Urinary bladder (tissue), 4 donors: ENCODE data around the gene GH1. TPM values are rescaled to one million over a fixed set of nuclear protein-coding genes. Genes with fewer than 3 reads are reported as not detected.

Experiments
- DNase-seq: peaks from one replicate; pipeline ENCODE4 v3.0.0-alpha.2; 2015; ENCODE audit errors: extremely low spot score
- H3K27ac ChIP-seq: one replicate; pipeline ENCODE4 v1.5.1; 2013; ENCODE audit warnings: low read depth, mild to moderate bottlenecking, moderate library complexity
- H3K36me3 ChIP-seq: one replicate; pipeline ENCODE4 v1.6.1; 2013; ENCODE audit warnings: mild to moderate bottlenecking, moderate library complexity; ENCODE audit not compliant: insufficient read depth
- H3K4me1 ChIP-seq: one replicate; pipeline ENCODE4 v1.6.1; 2013; ENCODE audit warnings: mild to moderate bottlenecking, moderate library complexity; ENCODE audit not compliant: insufficient read depth
- H3K4me3 ChIP-seq: one replicate; pipeline ENCODE4 v1.5.1; 2013; ENCODE audit warnings: low read depth, low read length
- WGBS: extraction: QIAGEN DNeasy Blood & Tissue Kit; methylation state at CpG from one replicate; pipeline ENCODE4 v1.1.7; 2013; 5-methylcytosine and 5-hydroxymethylcytosine counted together
- polyA plus RNA-seq: library from polyadenylated mRNA; stranded (reverse); fragments of 200-250 nt; gene quantifications from one replicate; pipeline ENCODE4 v1.2.3, GENCODE V29; 2013
- total RNA-seq: library from RNA; depleted of rRNA; stranded (reverse); fragments of >200 nt; gene quantifications from one replicate; pipeline ENCODE4 v1.2.3, GENCODE V29; 2014
- donor health status: healthy with polysubstance abuse.
- donor health status: healthy.

GH1 gene
- total and polyA plus RNA-seq, 2 donors: 0.11 TPM; not detected in 1

- no peak overlapping the region for H3K4me3 ChIP-seq
- no peaks in the 10 kb centered on the region for H3K36me3 ChIP-seq
- WGBS: 77% methylated on average over 6 of the region's 6 CpGs
- H3K4me1 ChIP-seq: no peaks in the 10 kb centered on the region
- no peak overlapping the region for H3K27ac ChIP-seq
- no peak for DNase-seq
These were observed 21.2 kb upstream of the GH1 start for GRCh38 chr17:63939884-63940283.

- Histone ChIP-seq H3K36me3 (no peaks in the 10 kb centered on the region), H3K4me3 (no peak overlapping the region), H3K27ac (no peak overlapping the region), H3K4me1 (no peaks in the 10 kb centered on the region)
- WGBS: 93% methylated on average over 9 of the region's 9 CpGs
- no peak for DNase-seq
These were observed 20.8 kb upstream of the GH1 start for GRCh38 chr17:63939401-63939800.

DNA sequence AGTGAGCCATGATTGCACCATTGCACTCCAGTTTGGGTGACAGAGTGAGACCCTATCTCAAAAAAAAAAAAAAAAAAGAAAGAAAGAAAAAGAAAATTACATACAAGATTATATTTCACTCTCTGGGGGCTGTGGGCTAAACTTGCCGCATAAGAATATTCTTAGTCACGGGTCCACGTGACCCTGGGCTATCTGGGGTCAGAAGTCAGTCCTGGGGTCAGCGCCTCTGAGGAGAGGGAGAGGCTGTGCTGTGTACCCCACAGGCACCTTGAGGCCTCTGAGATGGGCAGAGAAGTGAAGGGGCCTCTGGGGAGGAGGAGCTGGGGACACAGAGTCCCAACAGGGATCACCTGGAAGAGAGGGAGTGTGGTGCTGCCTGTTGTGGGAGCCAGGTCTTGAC is 19.3 kb upstream of the GH1 start:
- 91% methylated on average over 4 of the region's 4 CpGs for WGBS
- Histone ChIP-seq H3K4me1 (no peaks in the 10 kb centered on the region), H3K27ac (no peak overlapping the region), H3K4me3 (no peak overlapping the region), H3K36me3 (no peaks in the 10 kb centered on the region)
- DNase-seq: no peak

DNA sequence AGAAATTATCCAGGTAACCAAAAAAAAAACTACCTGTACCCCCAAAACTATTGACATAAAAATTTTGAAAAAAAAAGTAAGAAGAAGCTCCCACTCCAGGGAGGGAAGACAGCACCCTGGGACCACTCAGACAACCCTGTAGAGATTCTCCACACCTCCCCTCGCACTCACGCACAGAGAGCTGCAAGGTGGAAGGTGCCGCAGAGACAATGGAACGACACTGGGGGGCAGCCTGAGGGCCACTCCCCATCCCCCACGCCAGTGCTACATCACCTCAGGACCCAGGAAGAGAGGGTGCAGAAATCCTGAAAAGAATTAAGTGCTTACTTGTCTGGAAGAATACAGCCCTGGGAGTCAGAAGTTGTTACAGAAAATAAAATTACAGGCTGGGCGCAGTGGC is 18.7 kb upstream of the GH1 start:
- no peaks in the 10 kb centered on the region for H3K36me3 ChIP-seq
- WGBS: 86% methylated on average over 6 of the region's 6 CpGs
- H3K4me3 ChIP-seq: no peak overlapping the region
- no peaks in the 10 kb centered on the region for H3K4me1 ChIP-seq
- no peak for DNase-seq
- H3K27ac ChIP-seq: no peak overlapping the region

DNA sequence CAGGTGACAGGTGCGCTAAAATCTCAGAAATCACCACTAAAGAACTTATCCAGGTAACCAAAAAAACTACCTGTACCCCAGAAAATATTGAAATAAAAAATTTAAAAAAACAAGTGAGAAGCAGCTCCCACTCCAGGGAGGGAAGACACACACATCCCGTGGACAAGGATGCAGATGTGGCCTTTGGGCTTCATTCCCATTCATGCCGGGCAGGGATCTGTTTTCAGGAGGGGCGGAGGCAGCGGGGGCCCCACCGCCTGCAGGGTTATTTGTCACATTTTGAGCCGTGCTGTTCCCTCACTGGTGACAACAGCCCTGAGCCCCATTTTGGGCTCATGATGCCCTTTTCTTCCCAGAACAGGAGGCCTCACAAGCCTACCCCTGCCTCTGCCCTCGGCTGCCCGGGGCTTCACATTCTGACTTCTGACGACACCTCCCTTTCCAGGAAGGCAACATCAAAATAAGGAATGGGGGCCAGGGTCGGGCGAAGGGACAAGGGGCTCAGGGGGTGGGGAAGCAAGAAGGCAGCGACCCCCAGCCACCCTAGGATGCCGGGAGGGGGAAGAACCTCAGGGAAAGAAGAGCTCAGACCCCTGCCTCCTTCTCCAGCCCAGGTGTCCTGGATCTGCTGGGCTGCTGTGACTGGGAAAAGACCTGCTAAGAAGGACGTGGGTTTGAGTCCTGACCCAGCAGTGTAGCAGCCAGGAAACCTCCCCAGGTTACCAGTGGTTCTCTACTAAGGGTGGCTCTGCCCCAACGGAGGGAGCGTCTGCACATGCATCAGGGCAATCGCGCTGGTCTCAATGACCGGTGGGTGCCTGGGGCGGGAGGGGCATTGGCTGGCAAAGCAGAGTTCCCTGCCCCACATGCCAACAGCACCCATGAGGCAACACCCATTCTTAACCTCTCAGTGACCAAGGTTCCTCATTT is 15.8 kb upstream of the GH1 start:
- no peak for DNase-seq
- no peak overlapping the region for H3K4me3 ChIP-seq
- 80% methylated on average over 21 of the region's 21 CpGs for WGBS
- H3K36me3 ChIP-seq: no peaks in the 10 kb centered on the region
- no peak overlapping the region for H3K27ac ChIP-seq
- no peaks in the 10 kb centered on the region for H3K4me1 ChIP-seq

DNA sequence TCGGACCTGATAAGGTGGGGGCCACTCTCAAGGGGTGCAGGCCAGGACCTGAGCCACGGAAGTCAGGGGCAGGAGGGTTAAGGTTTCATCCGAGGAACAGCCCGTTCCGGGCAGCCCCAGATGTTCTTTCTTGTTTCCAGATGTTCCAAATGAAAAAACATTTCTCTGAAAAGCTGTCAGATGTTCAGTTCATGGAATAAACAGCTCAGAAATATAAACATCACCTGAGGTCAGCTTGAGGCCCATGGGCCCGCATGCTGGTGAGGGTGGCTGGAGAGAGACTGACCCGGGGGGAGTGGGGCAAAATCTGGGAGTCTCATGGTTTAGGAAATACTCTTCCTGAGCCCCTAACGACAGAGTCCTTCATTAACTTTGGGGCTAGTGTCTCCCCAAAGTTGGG is 15.0 kb upstream of the GH1 start:
- DNase-seq: no peak
- Histone ChIP-seq H3K27ac (no peak overlapping the region), H3K36me3 (no peaks in the 10 kb centered on the region), H3K4me1 (no peaks in the 10 kb centered on the region), H3K4me3 (no peak overlapping the region)
- WGBS: 61% methylated on average over 8 of the region's 8 CpGs

DNA sequence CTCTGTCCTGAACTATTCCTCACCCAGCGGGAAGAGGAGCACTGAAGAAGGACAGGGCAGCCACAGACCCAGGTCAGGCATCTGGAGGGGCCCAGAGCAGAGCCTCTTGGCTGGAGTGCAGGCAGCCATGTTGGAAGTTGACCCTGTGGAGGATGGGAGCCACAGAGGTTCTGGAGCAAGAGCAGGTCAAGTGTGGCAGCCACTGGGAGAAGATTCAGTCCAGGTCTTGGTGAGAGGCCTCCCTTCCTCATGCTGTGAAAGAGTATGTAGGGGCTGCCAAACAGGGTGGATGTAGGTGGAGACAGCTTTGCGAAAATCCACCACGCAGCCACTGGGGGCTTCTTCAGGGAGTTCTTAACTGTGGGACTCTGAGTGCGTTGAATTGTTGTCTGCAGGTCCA is 14.1 kb upstream of the GH1 start:
- Histone ChIP-seq H3K4me1 (no peaks in the 10 kb centered on the region), H3K27ac (no peak overlapping the region), H3K36me3 (no peaks in the 10 kb centered on the region), H3K4me3 (no peak overlapping the region)
- DNase-seq: no peak
- WGBS: 90% methylated on average over 4 of the region's 4 CpGs

DNA sequence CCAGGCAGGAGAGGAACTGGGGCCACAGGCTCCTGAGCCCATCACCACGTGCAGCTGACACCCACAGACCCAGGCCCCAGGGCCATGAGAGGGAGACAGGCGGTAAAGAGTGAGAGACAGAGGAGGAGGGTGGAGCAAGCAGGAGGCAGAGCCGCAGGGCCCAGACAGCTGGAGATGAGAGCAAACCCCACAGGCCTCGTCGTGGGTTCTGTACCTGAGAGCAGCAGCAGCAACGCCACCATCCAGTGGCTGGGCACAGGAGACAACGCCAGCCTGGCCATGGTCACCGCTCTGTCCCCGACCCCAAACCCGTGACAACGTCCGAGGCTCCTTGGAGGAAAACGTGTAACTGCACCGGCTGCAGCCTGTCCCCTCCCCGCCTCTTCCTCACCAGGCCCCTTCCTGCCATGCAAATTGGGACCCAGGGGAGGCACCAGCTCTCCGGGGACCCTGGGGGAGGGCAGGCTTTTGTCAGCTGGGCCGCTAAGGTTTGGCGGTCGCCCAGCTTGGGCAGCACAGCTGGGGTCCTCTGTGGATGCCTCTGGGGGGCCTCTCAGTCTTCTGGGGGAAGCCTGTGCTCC is 13.4 kb upstream of the GH1 start, which contains the start of gene CD79B:
Gene CD79B, minus strand, starts transcription at position 351 of the 581 bp plus-strand sequence. Its CDS starts 70 bp downstream, at position 281.
- DNase-seq: no peak
- H3K27ac ChIP-seq: no peak within 1 kb of the TSS
- H3K4me3 ChIP-seq: no peak within 1 kb of the TSS
- no peaks in the 10 kb centered on the region for H3K36me3 ChIP-seq
- WGBS: 68% methylated on average over 19 of the region's 19 CpGs
- no peaks in the 10 kb centered on the region for H3K4me1 ChIP-seq

DNA sequence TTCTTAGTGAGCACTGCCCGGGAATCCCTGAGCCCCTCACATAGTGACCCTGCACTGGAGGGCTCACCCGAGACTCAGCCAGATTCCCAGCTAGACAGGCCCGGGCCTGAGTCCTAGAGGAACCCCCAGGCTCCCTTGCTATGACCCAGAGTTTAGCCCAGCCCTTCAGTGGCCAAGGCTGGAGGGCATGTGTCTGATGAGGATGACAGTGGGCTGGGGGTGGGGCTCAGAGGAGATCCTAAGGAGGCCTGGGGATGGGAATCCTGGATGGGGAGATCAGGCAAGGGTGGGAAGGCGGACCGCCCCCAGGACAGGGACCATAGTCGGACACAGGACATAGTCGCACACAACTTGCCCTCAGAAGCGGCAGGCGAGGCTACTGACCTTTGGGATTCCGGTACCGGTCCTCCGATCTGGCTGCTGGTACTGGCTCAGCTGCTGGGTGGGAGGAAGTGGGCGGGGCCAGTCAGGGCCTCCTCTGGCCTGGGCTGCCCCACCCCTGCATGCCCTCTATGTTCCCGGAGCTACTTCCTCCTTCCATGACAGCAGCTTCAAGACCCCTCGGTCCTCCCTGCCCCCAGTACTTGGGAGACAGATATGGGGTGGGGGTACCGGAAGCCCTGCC is 12.4 kb upstream of the GH1 start:
- Histone ChIP-seq H3K4me1 (no peaks in the 10 kb centered on the region), H3K27ac (no peak overlapping the region), H3K4me3 (no peak overlapping the region), H3K36me3 (no peaks in the 10 kb centered on the region)
- DNase-seq: no peak
- WGBS: 65% methylated on average over 16 of the region's 16 CpGs

- no peak overlapping the region for H3K4me3 ChIP-seq
- no peak for DNase-seq
- H3K36me3 ChIP-seq: no peaks in the 10 kb centered on the region
- WGBS: 87% methylated on average over 24 of the region's 24 CpGs
- no peaks in the 10 kb centered on the region for H3K4me1 ChIP-seq
- H3K27ac ChIP-seq: no peak overlapping the region
These were observed 11.5 kb upstream of the GH1 start for GRCh38 chr17:63929860-63930766.

DNA sequence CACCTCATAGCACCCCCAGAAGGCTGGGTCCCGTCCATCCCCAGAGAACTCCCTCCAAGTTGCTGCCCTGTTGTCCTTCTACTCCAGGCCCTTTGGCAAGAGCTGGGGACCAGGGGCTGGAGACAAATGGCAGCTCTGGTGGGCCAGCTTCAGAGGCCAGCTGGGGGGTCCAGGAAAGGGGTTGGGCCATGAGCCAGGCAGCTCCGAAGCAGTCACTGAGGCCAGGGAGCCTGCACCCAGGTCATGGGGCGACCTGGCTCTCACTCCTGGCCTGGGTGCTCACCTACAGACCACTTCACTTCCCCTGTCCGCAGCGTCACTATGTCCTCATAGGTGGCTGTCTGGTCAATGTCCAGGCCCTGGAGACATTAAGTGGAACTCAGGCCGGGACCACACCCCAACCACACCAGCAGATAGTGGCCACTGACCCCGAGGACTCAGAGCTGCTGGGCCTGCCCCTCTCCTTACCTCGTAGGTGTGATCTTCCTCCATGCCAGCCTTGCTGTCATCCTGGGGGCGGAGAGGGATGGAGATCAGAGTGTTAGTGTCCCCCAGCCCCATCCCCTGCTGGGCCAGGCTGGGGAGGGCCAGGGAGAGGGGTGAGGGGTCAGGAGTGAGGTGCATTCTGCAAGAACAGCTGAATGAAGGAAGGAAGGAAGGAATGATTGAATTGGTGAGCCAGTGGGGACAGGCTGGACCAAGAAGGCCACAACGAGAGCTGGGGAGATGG is 10.5 kb upstream of the GH1 start:
- Histone ChIP-seq H3K27ac (no peak overlapping the region), H3K4me1 (no peaks in the 10 kb centered on the region), H3K36me3 (no peaks in the 10 kb centered on the region), H3K4me3 (no peak overlapping the region)
- 92% methylated on average over 10 of the region's 10 CpGs for WGBS
- no peak for DNase-seq

GRCh38 chr17:63928172-63928666 is 9.6 kb upstream of the GH1 start:
- Histone ChIP-seq H3K27ac (no peak overlapping the region), H3K36me3 (no peaks in the 10 kb centered on the region), H3K4me3 (no peak overlapping the region), H3K4me1 (no peaks in the 10 kb centered on the region)
- WGBS: 84% methylated on average over 10 of the region's 10 CpGs
- DNase-seq: no peak
